K562 (cell line): ENCODE data around the gene AP1G2.

ENCODE experiments used
- CTCF ChIP-seq, 3 experiments: IDR thresholded peaks in 2 of 3; conservative IDR thresholded peaks in 1 of 3; 2 replicates each; pipeline ENCODE4 v1.5.1; 2011 to 2012; ENCODE audit warnings: low read length in 3 of 3, mild to moderate bottlenecking in 3 of 3, control low read depth in 2 of 3, improper control_type of control experiment in 1 of 3, inconsistent platforms in 1 of 3, low read depth in 1 of 3, mixed read lengths in 1 of 3, moderate library complexity in 1 of 3; ENCODE audit not compliant: insufficient read depth in 2 of 3
- MAZ ChIP-seq, 2 experiments: fragments of 450-650 bp in 1 of 2; sonication (generic) in 1 of 2; formaldehyde crosslinking; IDR thresholded peaks in 1 of 2; conservative IDR thresholded peaks in 1 of 2; 2 replicates each; pipeline versions ENCODE4 v1.4.0 to v1.5.0; 2020; ENCODE audit warnings: mild to moderate bottlenecking in 1 of 2, missing genetic modification reagents in 1 of 2
- RCOR1 ChIP-seq, 2 experiments: IDR thresholded peaks; 2 replicates each; pipeline ENCODE4 v1.6.1; 2012; ENCODE audit warnings: low read depth in 2 of 2, low read length in 2 of 2, borderline replicate concordance in 1 of 2, improper control_type of control experiment in 1 of 2

DNA sequence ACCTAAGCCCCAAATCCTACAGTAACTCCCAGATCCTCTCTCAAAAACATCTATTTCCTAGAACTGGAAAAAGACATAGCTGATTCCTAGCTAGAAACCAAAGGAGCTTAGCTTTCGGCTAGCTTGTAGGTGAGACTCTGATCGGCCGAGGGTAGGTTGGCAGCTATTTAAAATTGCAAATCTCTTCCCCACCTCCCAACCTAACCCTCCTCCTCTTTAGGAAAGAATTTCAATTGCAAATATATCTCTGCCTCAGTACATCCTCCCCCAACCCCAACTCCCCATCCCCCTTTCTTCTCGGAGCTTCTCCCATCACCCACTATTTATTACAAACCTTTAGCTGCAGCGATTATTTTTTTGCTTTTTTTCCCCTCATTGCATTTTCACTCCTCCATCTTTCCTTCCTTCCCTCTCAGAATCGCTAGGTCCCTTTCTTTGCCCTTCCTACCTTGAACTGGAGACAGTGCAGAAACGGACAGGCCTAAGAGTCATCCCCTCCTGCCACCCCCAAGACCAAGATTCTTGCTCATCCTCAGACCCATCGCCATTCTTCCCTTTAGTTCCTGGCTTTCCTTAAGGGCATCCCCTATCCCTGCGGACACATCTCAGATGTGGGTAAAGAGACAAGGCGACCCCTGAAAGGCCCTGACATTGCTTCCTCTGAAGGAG is 29.4 kb downstream of the AP1G2 start:
- TF ChIP-seq CTCF (IDR thresholded peaks at IDR 0.05 in 2 of 3, conservative IDR thresholded peaks at IDR 0.05 in 1 of 3; ENCODE audit: insufficient read depth in 2 of 3, low read depth in 1 of 3, low read length in 3 of 3) (no peak), MAZ (CRISPR knock-in tag; conservative IDR thresholded peaks at IDR 0.05 in 1 of 2, IDR thresholded peaks at IDR 0.05 in 1 of 2) (no peak), RCOR1 (IDR thresholded peaks at IDR 0.05; ENCODE audit: borderline replicate concordance in 1 of 2, low read depth in 2 of 2, low read length in 2 of 2) (no peak)
